IPS-18a (cell line): ENCODE measurements around the gene RASSF6.
"Not testable (repeated sequence)": the region's sequence is repeated elsewhere in the genome, so short reads cannot be mapped to it uniquely, and the experiment has no call there.

Source experiments
- H3K27ac ChIP-seq: one replicate; pipeline ENCODE4 v1.5.1; 2013; ENCODE audit warnings: low read length
- H3K27me3 ChIP-seq: one replicate; pipeline ENCODE4 v1.6.1; 2013; ENCODE audit warnings: mild to moderate bottlenecking, low read length; ENCODE audit not compliant: control insufficient read depth, insufficient read depth
- H3K36me3 ChIP-seq: one replicate; pipeline ENCODE4 v1.6.1; 2013; ENCODE audit warnings: low read depth, low read length; ENCODE audit not compliant: control insufficient read depth
- H3K4me1 ChIP-seq: one replicate; pipeline ENCODE4 v1.6.1; 2013; ENCODE audit warnings: low read depth, low read length; ENCODE audit not compliant: control insufficient read depth
- H3K4me3 ChIP-seq: one replicate; pipeline ENCODE4 v1.5.1; 2013; ENCODE audit warnings: low read length
- H3K9ac ChIP-seq: one replicate; pipeline ENCODE4 v1.6.1; 2013; ENCODE audit warnings: mild to moderate bottlenecking, low read length, moderate library complexity
- H3K9me3 ChIP-seq: one replicate; pipeline ENCODE4 v1.6.1; 2013; ENCODE audit warnings: low read depth, low read length; ENCODE audit not compliant: control insufficient read depth

Gene RASSF6

GRCh38 chr4:73620115-73620792 lies at the start of gene RASSF6:
RASSF6 (minus strand) TSS chr4:73620436; CDS start chr4:73611795, 8,641 bp downstream.
- H3K27ac ChIP-seq = no peak within 1 kb of the TSS
- H3K9me3 ChIP-seq = no peaks in the 10 kb centered on the region
- H3K4me1 ChIP-seq = peaks cover 8% of the 10 kb centered on the region
- peak within 1 kb of the TSS; percentile 59 for H3K4me3 ChIP-seq
- no peak within 1 kb of the TSS for H3K9ac ChIP-seq
- H3K27me3 ChIP-seq = peaks cover 23% of the 10 kb centered on the region
- H3K36me3 ChIP-seq = no peaks in the 10 kb centered on the region

GRCh38 chr4:73669410-73670183 lies 49.4 kb upstream of the RASSF6 start:
- Histone ChIP-seq H3K9ac (no peak overlapping the region), H3K27me3 (no peaks in the 10 kb centered on the region), H3K9me3 (no peaks in the 10 kb centered on the region), H3K27ac (no peak overlapping the region), H3K36me3 (no peaks in the 10 kb centered on the region), H3K4me1 (no peaks in the 10 kb centered on the region), H3K4me3 (no peak overlapping the region)

GRCh38 chr4:73668782-73669201 lies 48.6 kb upstream of the RASSF6 start:
- Histone ChIP-seq H3K27ac (no peak overlapping the region), H3K9ac (no peak overlapping the region), H3K27me3 (no peaks in the 10 kb centered on the region), H3K4me3 (no peak overlapping the region), H3K36me3 (no peaks in the 10 kb centered on the region), H3K4me1 (no peaks in the 10 kb centered on the region), H3K9me3 (no peaks in the 10 kb centered on the region)

- not testable (repeated sequence) for H3K9ac ChIP-seq
Measured at GRCh38 chr4:73665924-73666323, 45.7 kb upstream of the RASSF6 start.

GRCh38 chr4:73664470-73664869 lies 44.2 kb upstream of the RASSF6 start:
- peaks cover 5% of the 10 kb centered on the region for H3K4me1 ChIP-seq
- no peaks in the 10 kb centered on the region for H3K9me3 ChIP-seq
- H3K27me3 ChIP-seq = no peaks in the 10 kb centered on the region
- no peaks in the 10 kb centered on the region for H3K36me3 ChIP-seq
- no peak overlapping the region for H3K27ac ChIP-seq
- H3K9ac ChIP-seq = no peak overlapping the region
- H3K4me3 ChIP-seq = no peak overlapping the region

More at GRCh38 chr4:73665924-73666323, 45.7 kb upstream of the RASSF6 start:
- not testable (repeated sequence) for H3K9me3 ChIP-seq, H3K27ac ChIP-seq, H3K36me3 ChIP-seq, H3K27me3 ChIP-seq, H3K4me1 ChIP-seq, H3K4me3 ChIP-seq

- no peak overlapping the region for H3K4me3 ChIP-seq
- H3K4me1 ChIP-seq = peaks cover 5% of the 10 kb centered on the region
- H3K36me3 ChIP-seq = no peaks in the 10 kb centered on the region
- H3K27ac ChIP-seq = no peak overlapping the region
- no peak overlapping the region for H3K9ac ChIP-seq
- no peaks in the 10 kb centered on the region for H3K9me3 ChIP-seq
- no peaks in the 10 kb centered on the region for H3K27me3 ChIP-seq
Measured at GRCh38 chr4:73663576-73663975, 43.3 kb upstream of the RASSF6 start.

- no peak overlapping the region for H3K9ac ChIP-seq
- no peaks in the 10 kb centered on the region for H3K9me3 ChIP-seq
- H3K27me3 ChIP-seq = no peaks in the 10 kb centered on the region
- H3K4me1 ChIP-seq = peaks cover 5% of the 10 kb centered on the region
- H3K27ac ChIP-seq = no peak overlapping the region
- H3K4me3 ChIP-seq = no peak overlapping the region
- H3K36me3 ChIP-seq = no peaks in the 10 kb centered on the region
Measured at GRCh38 chr4:73662709-73663546, 42.7 kb upstream of the RASSF6 start.

GRCh38 chr4:73661646-73662119 lies 41.4 kb upstream of the RASSF6 start:
- peaks cover 5% of the 10 kb centered on the region for H3K4me1 ChIP-seq
- no peak overlapping the region for H3K27ac ChIP-seq
- H3K36me3 ChIP-seq = no peaks in the 10 kb centered on the region
- no peaks in the 10 kb centered on the region for H3K27me3 ChIP-seq
- H3K4me3 ChIP-seq = no peak overlapping the region
- no peak overlapping the region for H3K9ac ChIP-seq
- H3K9me3 ChIP-seq = no peaks in the 10 kb centered on the region

- Histone ChIP-seq H3K36me3 (no peaks in the 10 kb centered on the region), H3K9ac (no peak overlapping the region), H3K4me1 (peaks cover 5% of the 10 kb centered on the region), H3K27me3 (no peaks in the 10 kb centered on the region), H3K27ac (no peak overlapping the region), H3K9me3 (no peaks in the 10 kb centered on the region), H3K4me3 (no peak overlapping the region)
Measured at GRCh38 chr4:73660808-73661207, 40.6 kb upstream of the RASSF6 start.

- Histone ChIP-seq H3K9me3 (no peaks in the 10 kb centered on the region), H3K4me3 (no peak overlapping the region), H3K27me3 (no peaks in the 10 kb centered on the region), H3K9ac (no peak overlapping the region), H3K36me3 (no peaks in the 10 kb centered on the region), H3K27ac (no peak overlapping the region), H3K4me1 (no peaks in the 10 kb centered on the region)
Measured at GRCh38 chr4:73653695-73654106, 33.5 kb upstream of the RASSF6 start.

GRCh38 chr4:73650250-73650649 lies 30.0 kb upstream of the RASSF6 start:
- Histone ChIP-seq H3K9me3 (no peaks in the 10 kb centered on the region), H3K9ac (no peak overlapping the region), H3K27ac (no peak overlapping the region), H3K4me3 (no peak overlapping the region), H3K27me3 (no peaks in the 10 kb centered on the region), H3K36me3 (no peaks in the 10 kb centered on the region), H3K4me1 (peaks cover 4% of the 10 kb centered on the region)
